SW 1271 (cell line): ENCODE data around the gene CCR7.

Experiments
- DNase-seq, 2 experiments: peaks; one replicate each; lab custom pipeline; 2025; lab: John Stamatoyannopoulos, UW

CCR7 gene

GRCh38 chr17:40535924-40536294 is 29.4 kb downstream of the CCR7 start:
- no peak for DNase-seq

DNA sequence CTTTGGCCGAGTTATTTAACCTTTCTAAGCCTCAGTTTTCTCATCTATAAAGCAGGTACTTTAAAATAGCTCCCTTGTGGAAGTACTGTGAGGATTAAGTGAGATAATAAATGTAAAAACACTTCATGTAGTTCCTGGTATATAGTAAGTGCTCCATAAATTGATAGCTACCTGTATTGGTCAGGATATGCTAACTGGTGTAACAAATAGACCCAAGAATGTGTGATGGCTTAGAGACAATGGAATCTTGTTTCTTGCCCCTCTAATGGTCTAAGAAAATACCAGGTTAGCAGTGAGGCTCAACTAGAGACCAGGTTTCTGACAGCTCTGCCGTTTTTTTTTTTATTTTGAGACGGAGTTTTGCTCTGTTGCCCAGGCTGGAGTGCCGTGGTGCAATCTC is 29.8 kb downstream of the CCR7 start:
- DNase-seq: no peak

DNA sequence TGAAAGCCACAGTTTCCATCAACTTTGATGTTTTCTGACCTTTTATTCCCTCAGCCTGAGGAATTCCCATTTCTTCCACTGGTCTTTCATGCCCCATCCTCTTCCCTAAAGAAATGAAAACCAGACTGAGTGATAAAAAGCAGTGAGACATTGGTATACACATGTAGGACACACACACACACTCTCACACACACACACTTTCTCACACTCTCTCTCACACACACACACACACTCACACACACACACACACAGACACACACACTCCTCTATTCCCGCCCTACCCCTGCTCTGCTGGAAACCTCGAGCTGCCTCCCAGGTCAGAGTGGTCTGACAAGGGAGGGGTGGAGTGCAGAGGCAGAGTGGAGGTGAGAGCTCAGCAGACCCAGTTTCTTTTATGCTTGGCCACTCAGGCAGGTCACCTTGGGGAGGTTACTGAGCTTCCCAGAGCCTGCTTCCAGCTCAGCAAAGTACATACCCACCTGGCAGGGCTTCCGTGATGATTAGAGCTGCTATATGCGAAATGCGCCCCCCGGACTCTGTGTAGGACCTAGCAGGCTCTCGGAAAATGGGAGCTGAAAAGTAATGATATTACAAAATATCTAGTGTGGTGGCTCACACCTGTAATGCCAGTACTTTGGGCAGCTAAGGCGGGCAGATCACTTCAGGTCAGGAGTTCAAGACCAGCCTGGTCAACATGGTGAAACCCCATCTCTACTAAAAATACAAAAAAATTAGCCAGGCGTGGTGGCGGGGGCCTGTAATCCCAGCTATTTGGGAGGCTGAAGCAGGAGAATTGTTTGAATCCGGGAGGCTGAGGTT is 30.7 kb downstream of the CCR7 start:
- DNase-seq: no peak

DNA sequence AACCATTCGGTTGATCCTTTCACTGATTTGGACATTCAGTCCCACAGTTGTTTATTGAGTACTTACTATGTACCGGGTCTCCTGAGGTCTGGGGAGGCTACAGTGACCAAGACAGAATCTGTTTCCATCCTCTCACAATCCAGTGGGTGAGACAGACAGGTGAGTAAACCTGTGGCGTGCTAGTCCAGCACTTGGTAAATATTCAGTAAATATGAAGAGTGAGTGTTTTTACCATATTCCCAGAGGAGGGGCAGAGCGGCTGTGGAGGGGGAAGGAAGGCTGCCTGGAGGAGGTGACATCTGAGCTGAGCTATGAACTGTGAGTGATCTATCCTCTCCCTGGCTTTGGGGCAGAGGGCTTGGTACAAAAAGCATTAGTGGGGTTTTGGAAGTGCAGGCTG is 31.4 kb downstream of the CCR7 start:
- DNase-seq: no peak

DNA sequence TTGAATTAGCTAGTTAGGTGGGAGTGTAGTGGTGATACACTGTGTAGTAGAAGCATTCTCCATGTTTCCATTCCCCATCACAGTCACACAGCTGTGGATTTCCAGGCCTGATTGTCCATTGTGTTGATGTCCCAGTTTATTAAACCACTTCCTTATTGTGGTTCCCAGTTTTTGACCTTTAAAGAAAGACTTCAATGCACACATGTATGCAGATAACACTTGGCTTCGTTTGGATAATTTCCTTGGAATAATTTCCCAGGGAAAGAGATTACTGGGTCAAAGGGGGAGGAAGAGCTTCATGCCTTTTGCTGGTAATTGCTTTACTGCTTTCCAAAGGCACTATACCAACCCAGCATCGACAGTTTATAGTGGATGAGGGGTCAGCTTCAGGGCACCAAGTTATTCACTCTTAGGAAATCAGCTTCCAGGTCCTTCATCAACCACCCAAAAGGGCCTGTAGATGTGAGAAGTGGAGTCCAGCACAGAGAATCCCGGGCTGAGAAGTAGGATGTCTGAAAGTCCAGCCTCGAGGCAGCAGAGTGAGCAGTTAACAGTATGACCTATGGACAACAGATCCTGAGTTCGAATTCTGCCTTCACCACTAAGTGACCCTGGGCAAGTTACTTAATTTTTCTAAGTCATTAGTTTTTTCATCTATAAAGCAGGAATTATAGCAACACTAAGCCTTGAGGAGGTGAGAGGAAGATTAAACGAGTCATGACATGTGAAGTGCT is 32.6 kb downstream of the CCR7 start:
- no peak for DNase-seq

DNA sequence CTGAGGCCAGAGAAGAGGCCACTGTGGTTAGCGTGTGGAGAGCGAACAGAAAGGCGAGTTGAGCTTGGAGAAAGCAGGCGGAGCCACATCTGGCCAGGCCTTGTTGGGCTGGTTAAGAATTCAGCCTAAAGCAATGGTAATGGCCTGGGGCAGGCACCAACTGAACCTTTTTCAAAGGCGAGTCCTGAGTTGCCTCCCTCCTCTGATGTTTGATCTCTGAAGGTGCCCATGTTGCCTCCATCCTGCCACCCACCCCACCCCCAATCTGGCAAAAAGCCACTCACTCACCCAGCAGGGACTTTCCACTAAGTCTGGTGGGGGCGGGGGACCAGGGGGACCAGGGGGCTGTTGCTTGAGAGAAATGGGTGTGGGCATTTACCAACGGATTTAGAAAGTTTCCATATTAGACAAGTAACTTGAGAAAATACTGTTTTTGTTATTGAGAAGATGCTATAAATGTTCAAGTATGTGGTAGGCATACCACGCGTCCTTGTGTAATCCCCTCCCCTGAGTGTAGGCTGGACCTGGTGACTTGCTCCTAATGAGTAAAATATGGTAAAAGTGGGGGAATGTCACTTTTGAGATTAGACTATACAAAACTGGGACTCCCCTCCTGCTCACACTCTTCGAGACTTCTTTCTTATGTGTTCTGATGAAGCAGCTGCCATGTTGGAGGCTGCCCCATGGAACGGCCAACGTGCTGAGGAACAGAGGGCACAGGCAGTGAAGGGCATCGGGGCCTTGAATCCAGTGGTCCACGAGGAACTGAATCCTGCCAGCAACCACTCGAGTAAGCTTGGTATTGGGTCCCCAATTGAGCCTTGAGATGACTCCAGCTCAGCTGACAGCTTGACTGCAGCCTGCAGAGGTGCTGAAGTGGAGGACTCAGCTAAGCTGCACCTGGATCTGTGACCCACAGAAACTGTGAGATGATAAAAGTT is 34.0 kb downstream of the CCR7 start:
- DNase-seq: no peak

DNA sequence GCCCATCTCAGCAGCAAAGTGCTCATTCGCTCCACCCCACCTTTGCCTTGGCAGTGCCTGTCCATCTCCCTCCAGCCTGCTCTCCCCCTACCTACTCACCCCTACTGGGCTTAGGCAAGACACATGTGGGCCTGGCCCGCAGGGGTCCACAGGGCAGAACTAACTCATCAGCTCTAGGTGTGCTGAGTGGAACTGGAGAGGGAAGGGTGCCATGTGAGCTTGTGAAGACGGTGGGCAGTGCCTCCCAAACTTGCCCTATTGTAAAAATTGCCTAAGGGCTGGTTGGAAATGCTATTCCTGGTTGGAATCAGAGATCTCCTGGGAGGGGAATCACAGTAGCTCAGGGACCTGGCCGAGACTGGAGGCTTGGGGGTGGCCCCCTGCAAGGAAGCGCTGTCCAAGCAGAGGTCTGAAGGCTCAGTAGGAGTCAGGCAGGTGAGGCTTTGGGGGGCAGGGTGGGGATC is 34.7 kb downstream of the CCR7 start:
- DNase-seq: no peak

DNA sequence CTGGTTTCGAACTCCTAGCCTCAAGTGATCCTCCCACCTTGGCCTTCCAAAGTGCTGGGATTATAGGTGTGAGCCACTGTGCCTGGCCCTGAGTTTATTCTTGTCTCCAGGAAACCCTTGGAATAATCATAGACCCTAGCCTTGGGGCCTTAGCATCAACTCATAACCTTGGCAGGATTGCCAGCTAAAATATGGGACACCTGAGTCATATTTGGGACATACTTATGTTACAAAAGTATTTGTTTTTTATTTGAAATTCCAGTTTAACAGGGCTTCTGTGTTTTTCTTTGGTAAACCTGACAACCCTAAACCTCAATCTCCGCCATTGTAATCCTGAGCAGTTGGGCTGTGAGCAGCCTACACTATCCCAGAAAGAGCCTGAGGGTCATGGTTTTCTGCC is 35.3 kb downstream of the CCR7 start:
- DNase-seq: no peak

- DNase-seq: no peak
Observed at GRCh38 chr17:40528692-40529417, 36.4 kb downstream of the CCR7 start.

- no peak for DNase-seq
Observed at GRCh38 chr17:40526668-40527067, 38.6 kb downstream of the CCR7 start.

- DNase-seq: no peak
Observed at GRCh38 chr17:40525294-40525693, 40.0 kb downstream of the CCR7 start.

GRCh38 chr17:40524243-40524965 is 40.9 kb downstream of the CCR7 start:
- DNase-seq: no peak

DNA sequence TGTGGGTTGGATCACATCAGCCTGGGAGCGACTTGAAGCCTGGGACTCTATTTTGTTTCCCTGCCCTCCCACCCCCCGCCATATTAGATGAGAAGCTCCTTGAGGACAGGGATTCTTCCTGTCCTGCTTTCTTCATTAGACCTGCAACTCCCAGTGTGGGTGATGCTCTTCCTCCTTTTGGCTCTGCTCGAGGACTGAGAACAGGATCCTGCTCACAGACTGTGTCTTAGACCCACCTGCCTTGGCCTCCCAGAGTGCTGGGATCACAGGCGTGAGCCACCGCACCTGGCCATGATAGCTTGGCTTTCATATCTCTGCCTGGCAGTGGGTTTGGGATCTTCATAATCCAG is 42.3 kb downstream of the CCR7 start:
- DNase-seq: no peak

DNA sequence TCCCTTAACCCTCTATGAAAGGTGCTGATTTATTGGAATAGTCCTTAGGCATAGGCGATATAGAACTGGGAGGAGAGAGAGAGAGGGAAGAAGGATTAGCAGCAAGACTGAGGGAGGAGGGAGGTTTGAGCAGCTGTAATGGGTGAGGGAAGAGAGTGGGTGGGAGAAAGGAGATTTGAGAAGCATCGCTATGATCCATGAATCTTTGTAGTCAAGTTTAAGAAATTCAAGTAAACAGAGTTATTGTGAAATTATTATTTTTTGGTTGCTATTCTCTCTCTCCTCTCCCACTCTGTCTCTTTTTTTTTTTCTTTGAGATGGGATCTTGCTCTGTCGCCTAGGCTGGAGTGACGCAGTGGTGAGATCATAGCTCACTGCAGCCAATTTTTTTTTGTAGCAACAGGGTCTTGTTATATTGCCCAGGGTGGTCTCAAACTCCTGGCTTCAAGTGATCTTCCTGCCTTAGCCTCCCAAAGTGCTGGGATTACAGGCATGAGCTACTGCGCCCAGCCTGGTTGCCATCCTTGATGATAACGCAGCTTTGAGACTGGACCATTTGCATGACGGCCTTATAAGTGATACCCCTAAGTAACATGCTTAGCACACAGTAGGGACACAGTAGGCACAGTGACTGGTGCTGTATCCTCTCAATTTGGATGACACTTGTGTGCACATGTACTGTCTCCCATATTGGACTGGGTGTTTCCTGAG is 42.9 kb downstream of the CCR7 start:
- no peak for DNase-seq

- no peak for DNase-seq
Observed at GRCh38 chr17:40520991-40521453, 44.2 kb downstream of the CCR7 start.

DNA sequence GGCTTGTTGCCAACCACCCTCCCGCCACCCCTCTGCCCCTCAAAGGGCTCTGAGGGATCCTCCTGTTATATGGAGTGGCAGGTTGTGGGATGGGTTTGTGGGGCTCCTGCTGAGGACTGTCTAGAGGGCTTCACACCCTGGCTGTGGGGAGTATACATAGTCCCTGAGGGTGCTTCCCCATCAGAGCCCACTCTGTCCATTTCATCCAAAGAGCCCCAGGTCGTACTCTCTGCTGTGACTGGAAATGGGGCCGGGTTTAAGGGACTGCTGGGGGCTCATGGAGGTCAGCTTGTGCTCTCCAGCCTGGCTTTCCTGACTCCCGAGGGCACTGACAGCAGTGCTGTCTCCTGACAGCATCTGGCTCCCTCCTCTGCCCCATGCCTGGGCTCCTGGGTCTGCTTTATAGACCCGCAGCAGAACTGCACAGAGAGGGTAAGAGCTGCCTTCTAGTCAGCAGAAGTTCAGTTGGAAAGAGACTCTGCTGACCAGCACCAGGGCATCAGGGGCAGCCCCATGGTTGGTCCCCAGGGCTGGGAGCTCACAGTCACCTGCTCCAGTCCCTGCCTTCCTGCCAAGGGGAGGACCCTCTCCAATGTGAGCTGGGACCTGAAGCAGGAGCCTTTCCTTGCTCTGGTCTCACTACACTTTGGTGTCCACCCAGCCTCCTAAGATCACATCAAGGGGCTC is 46.0 kb downstream of the CCR7 start:
- no peak for DNase-seq

- DNase-seq: peak; percentile 70 to 80
Observed at GRCh38 chr17:40518401-40519088, 46.7 kb downstream of the CCR7 start.

DNA sequence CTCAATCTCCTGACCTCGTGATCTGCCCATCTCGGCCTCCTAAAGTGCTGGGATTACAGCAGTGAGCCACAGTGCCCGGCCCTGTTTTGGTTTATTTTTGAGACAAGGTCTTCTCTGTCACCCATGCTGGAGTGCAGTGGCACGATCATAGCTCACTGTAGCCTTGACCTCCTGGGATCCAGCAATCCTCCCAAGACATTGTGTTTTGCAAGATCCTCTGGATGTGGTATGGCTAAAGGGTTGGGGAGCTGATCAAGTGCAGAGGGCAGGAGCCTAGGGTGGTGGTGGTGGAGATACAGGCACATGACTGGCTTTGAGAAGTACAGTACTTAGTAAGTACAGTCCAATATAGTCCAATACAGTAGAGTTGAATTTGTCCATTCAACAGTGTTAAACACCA is 47.3 kb downstream of the CCR7 start:
- DNase-seq: no peak

DNA sequence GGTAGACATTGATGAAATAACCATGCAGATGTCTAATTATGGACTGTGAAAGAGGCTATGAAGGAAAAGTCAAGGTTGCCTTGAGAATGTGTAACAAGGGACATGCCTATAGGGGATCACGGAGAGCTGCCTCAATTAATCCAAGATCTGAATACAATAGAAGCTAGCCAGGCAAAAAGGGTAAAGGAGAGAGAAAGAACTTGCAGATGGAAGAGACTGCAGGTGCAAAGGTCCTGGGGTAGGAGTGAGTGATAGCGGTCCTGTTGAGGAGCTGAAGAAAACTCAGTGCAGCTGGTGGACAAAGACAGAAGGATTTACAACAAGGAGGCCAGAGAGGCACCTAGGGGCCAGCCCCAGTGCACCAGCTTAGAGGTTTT is 48.0 kb downstream of the CCR7 start:
- DNase-seq: no peak
